Activated B cell treated with CpG ODN at 0.5 μM for 24 hours (primary cell): ENCODE data around the gene GDI1. TPM values are rescaled to one million over a fixed set of nuclear protein-coding genes. Genes with fewer than 3 reads are reported as not detected.
A peak's percentile ranks its signal among the peaks of the same experiment; 100 is the strongest.

Source experiments
- ATAC-seq: fragments of 200-7000 bp; cut with Tn5 transposase; one replicate; pipeline ENCODE4 v1.10.0; 2021; ENCODE audit warnings: low read depth, mild to moderate bottlenecking, moderate library complexity
- CTCF ChIA-PET: fragments of 350-600 bp; sonication (Branson Sonifier 250); formaldehyde crosslinking; loops from one replicate; lab custom pipeline; 2021; ENCODE audit warnings: antibody characterized with exemption; lab: Charles Lee
- POLR2A ChIA-PET: fragments of 350-600 bp; sonication (Branson Sonifier 250); formaldehyde crosslinking; loops from one replicate; lab custom pipeline; 2021; ENCODE audit warnings: antibody characterized with exemption; lab: Charles Lee
- DNase-seq: peaks from one replicate; pipeline ENCODE4 v3.0.0; 2022
- H3K27ac Mint-ChIP-seq: one replicate; pipeline ENCODE4 v1.8.0; 2020; ENCODE audit warnings: mixed read lengths
- H3K27me3 Mint-ChIP-seq: one replicate; pipeline ENCODE4 v1.8.0; 2021; ENCODE audit warnings: mixed read lengths
- H3K36me3 Mint-ChIP-seq: one replicate; pipeline ENCODE4 v1.8.0; 2021; ENCODE audit warnings: low read depth, mixed read lengths
- H3K4me1 Mint-ChIP-seq: one replicate; pipeline ENCODE4 v1.8.0; 2021; ENCODE audit warnings: mixed read lengths
- H3K4me3 Mint-ChIP-seq: one replicate; pipeline ENCODE4 v1.8.0; 2020; ENCODE audit warnings: mild to moderate bottlenecking, mixed read lengths
- H3K9me3 Mint-ChIP-seq: one replicate; pipeline ENCODE4 v1.8.0; 2020; ENCODE audit warnings: mixed read lengths
- intact Hi-C: fragments of 100-400 bp; cut with micrococcal nuclease; formaldehyde crosslinking; loops from one replicate; pipeline ENCODE4 v1.15.1; 2024
- total RNA-seq: library from RNA; stranded (reverse); gene quantifications from 2 replicates; pipeline ENCODE4 v1.2.3, GENCODE V29; 2022
- TF ChIP-seq, protein P1 (sequence below): fragments of 200-600 bp; IDR thresholded peaks from one replicate; pipeline ENCODE4 v1.8.0; 2022; ENCODE audit warnings: antibody characterized with exemption, mild to moderate bottlenecking

Gene GDI1
- total RNA-seq, 1 donor from 2014 or later, result 127 TPM

DNA sequence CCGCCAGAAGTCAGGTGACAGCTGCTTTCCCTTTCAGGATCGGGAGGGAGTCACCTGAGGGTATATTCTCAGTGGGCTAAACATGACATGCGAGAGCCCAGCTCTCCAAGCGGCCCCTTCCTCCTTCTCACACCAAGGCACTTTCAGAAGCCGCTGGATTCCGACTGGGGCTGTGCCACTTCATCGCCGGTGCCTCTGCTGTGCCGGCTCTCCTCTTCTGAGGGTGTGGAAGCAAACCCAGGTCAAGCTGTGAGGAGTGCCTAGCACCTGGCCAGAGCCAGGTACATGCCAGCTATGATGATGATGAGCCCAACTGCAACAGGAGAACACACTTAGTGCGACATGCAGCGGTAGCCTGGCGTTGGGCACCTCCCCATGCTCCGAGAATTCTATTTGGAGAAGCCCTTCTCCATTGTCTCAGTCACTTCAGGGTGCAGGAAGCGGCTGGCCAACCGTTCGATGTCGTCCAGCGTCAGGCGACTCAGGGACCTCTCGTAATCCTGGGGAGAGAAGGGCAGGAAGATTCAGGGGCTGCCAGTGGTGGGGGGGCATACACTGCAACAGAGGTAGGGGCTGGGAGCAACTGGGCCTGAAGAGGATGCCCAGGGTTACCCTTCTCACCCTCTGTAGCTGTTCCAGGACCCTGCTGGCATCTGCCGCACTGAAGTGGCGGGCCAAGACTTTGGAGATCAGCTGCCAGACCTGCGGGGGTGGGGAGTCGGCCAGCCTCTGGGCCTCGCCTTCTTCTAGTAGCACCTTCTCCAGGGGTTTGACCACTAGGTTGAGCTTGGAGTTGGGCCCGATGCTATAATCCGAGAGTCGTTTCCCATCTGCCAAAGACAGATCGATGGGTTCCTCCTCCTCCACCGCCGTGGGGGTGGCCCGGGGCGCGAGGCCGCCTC lies 48.4 kb downstream of the GDI1 start:
- Mint-ChIP-seq H3K4me1 (peaks cover 22% of the 10 kb centered on the region), H3K27ac (no peak overlapping the region), H3K9me3 (no peaks in the 10 kb centered on the region), H3K4me3 (peak overlapping the region; percentile 73), H3K36me3 (peaks cover 10% of the 10 kb centered on the region), H3K27me3 (no peaks in the 10 kb centered on the region)
- TF ChIP-seq, protein P1, sequence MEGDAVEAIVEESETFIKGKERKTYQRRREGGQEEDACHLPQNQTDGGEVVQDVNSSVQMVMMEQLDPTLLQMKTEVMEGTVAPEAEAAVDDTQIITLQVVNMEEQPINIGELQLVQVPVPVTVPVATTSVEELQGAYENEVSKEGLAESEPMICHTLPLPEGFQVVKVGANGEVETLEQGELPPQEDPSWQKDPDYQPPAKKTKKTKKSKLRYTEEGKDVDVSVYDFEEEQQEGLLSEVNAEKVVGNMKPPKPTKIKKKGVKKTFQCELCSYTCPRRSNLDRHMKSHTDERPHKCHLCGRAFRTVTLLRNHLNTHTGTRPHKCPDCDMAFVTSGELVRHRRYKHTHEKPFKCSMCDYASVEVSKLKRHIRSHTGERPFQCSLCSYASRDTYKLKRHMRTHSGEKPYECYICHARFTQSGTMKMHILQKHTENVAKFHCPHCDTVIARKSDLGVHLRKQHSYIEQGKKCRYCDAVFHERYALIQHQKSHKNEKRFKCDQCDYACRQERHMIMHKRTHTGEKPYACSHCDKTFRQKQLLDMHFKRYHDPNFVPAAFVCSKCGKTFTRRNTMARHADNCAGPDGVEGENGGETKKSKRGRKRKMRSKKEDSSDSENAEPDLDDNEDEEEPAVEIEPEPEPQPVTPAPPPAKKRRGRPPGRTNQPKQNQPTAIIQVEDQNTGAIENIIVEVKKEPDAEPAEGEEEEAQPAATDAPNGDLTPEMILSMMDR, result no peak
- intact Hi-C loops, result loop anchor here (1.0 kb wide), 1 partner anchor 31 kb away; the partner anchor contains the start of gene FAM3A
- CTCF ChIA-PET, result interaction anchor here (1.0 kb wide), 1 partner anchor 112 kb away, joined by 4 read pairs; no protein-coding TSS in a partner anchor
- POLR2A ChIA-PET, result interaction anchor here (1.3 to 3.4 kb wide), 3 partner anchors 28 to 87 kb away, joined by 3 to 26 read pairs (median 8); partner anchors contain the start of gene RPL10
- ATAC-seq, result no peak
- DNase-seq, result no peak

- Mint-ChIP-seq H3K36me3 (peaks cover 10% of the 10 kb centered on the region), H3K4me1 (peaks cover 20% of the 10 kb centered on the region), H3K9me3 (no peaks in the 10 kb centered on the region), H3K4me3 (peak overlapping the region; percentile 46), H3K27ac (no peak overlapping the region), H3K27me3 (no peaks in the 10 kb centered on the region)
- TF ChIP-seq, protein P1, result no peak
- POLR2A ChIA-PET, result interaction anchor here (1.1 to 3.4 kb wide), 5 partner anchors 10 to 115 kb away, joined by 3 to 26 read pairs (median 8); partner anchors contain the start of gene RPL10
- CTCF ChIA-PET, result interaction anchor here (1.0 kb wide), 1 partner anchor 113 kb away, joined by 4 read pairs; no protein-coding TSS in a partner anchor
- ATAC-seq (no peak), DNase-seq (peak; percentile 30)
- intact Hi-C loops, result loop anchor here (1.0 kb wide), 1 partner anchor 30 kb away; the partner anchor contains the start of gene FAM3A
Observed at GRCh38 chrX:154486052-154486395, 49.1 kb downstream of the GDI1 start.

DNA sequence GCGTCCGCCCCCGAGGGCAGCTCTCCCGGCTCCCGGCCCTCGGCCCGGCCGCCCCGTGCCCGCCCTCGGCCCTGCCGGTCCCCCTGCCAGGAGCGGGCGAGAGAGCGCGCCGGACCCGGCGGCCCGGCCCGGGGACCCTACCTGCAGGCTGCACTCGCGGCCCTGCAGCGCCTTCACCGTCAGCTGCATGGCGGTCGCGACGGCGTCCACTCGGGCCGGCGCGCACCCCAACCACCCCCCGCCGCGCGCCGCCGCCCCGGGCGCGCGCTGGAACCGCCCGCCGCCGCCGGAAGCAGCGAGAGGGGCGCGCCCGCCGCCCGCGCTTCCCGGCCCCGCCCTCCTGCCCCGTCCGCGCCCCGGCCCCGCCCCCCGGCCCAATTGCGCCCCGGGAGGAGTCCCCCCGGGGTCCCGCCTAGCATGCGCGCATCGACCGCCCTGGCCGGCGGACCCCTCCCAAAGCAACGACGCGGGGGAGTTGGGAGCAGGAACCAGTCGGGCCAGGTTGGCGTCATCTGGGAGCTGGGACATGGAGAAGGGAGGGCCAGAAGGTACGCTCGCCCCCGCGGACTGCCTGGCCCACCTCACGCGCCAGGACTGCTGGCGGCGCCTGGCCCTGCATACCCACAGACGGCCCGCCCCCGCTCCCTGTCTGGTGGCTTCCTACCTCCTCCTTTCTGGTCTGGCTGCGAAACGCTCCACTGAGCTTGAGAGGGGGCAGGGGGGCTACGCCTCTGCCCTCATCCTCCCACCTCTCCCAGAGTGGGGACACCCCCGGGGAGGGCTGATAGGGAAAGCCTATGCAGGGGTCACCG lies 49.6 kb downstream of the GDI1 start, which contains the start of gene UBL4A:
Gene UBL4A, minus strand, starts transcription at position 220 of the 812 bp plus-strand sequence. Its CDS starts 31 bp downstream, at position 189.
- peaks cover 18% of the 10 kb centered on the region for H3K4me1 Mint-ChIP-seq
- no peaks in the 10 kb centered on the region for H3K27me3 Mint-ChIP-seq
- CTCF ChIA-PET, result interaction anchor here (0.7 kb wide), 1 partner anchor 113 kb away, joined by 3 read pairs; no protein-coding TSS in a partner anchor
- H3K27ac Mint-ChIP-seq, result no peak within 1 kb of the TSS
- DNase-seq (peak; percentile 61), ATAC-seq (peak; percentile 27)
- intact Hi-C loops, result loop anchor here (1.0 kb wide), 1 partner anchor 30 kb away; the partner anchor contains the start of gene FAM3A
- POLR2A ChIA-PET, result interaction anchor here (0.6 to 3.4 kb wide), 6 partner anchors 10 to 116 kb away, joined by 3 to 26 read pairs (median 6); partner anchors contain the start of gene RPL10
- TF ChIP-seq, protein P1, result no peak
- H3K36me3 Mint-ChIP-seq, result peaks cover 10% of the 10 kb centered on the region
- H3K4me3 Mint-ChIP-seq, result peak within 1 kb of the TSS; percentile 73
- no peaks in the 10 kb centered on the region for H3K9me3 Mint-ChIP-seq

DNA sequence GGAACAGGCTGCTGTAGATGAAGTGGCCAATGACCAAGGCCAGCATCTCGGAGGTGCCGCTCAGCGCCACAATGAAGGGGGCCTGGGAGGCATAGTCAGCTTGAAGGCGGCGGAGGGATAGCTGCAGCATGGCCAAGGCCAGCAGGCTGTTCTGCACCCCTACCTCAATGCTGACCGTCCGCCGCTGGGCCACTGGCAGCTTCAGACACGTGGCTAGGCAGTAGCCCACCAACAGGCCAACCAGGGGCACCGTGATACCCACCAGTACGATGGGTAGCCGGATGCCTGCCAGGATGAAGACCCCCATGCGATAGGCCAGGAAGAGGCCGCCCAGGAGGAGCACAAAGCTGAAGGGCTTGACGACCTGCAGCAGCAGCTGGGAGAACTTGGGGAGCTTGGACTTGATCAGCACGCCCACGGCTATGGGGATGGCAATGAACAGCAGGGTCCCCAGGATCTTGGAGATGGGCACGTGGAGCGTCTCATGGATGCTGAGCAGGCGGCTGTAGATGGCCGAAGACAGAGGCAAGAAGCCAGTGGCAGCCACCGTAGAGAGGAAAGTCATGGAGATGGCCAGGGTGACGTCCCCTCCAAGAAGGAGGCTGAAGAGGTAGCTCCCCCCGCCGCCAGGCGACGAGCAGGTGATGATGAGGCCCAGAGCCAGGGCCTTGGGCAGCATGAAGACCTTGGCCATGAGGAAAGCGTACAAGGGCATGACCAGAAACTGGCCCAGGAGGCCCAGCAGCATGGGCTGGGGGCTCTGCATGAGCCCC lies 50.8 kb downstream of the GDI1 start:
- ChIA-PET POLR2A (interaction anchor here (0.8 to 3.4 kb wide), 3 partner anchors 9 to 90 kb away, joined by 3 to 26 read pairs (median 3); partner anchors contain the start of genes LAGE3 and RPL10), CTCF (no interaction called here)
- H3K27me3 Mint-ChIP-seq, result no peaks in the 10 kb centered on the region
- TF ChIP-seq, protein P1, result no peak
- H3K4me1 Mint-ChIP-seq, result peaks cover 13% of the 10 kb centered on the region
- no peak overlapping the region for H3K4me3 Mint-ChIP-seq
- ATAC-seq (no peak), DNase-seq (no peak)
- H3K36me3 Mint-ChIP-seq, result peaks cover 10% of the 10 kb centered on the region
- no peaks in the 10 kb centered on the region for H3K9me3 Mint-ChIP-seq
- no peak overlapping the region for H3K27ac Mint-ChIP-seq
- intact Hi-C loops, result no loop called here
